ENCODE measurements around the gene MGRN1. TPM values are rescaled to one million over a fixed set of nuclear protein-coding genes. Genes with fewer than 3 reads are reported as not detected.

The MGRN1 gene
- total and polyA plus RNA-seq, 3 donors from 2014 or later, result 34.7 to 91.1 (median 89.7) TPM

- DNase-seq, result peak; percentile 45
- H3K4me3 ChIP-seq, result no peak overlapping the region
- TF ChIP-seq POLR2A (IDR thresholded peaks at IDR 0.05) (no peak), CTCF (IDR thresholded peaks at IDR 0.05) (no peak)
- H3K4me1 ChIP-seq, result peaks cover 15% of the 10 kb centered on the region
- no peaks in the 10 kb centered on the region for H3K36me3 ChIP-seq (ENCODE audit: low read depth, missing control alignments)
- H3K27ac ChIP-seq, result no peak overlapping the region
- intact Hi-C loops (cut with DNase I; ENCODE audit: low total_unique reads), result no loop called here
- no peaks in the 10 kb centered on the region for H3K27me3 ChIP-seq
- 65 to 72% methylated on average over 16 of the region's 16 CpGs for WGBS, 2 donors
- H3K9me3 ChIP-seq, result no peaks in the 10 kb centered on the region
Observed at GRCh38 chr16:4654011-4654963, 29.7 kb downstream of the MGRN1 start.

- intact Hi-C loops (cut with DNase I; ENCODE audit: low total_unique reads), result no loop called here
- 89 to 96% methylated on average over 7 to 12 of the region's 12 CpGs for WGBS, 2 donors
- TF ChIP-seq CTCF (IDR thresholded peaks at IDR 0.05) (no peak), POLR2A (IDR thresholded peaks at IDR 0.05) (no peak)
- Histone ChIP-seq H3K27me3 (no peaks in the 10 kb centered on the region), H3K9me3 (no peaks in the 10 kb centered on the region), H3K27ac (no peak overlapping the region), H3K36me3 (ENCODE audit: low read depth, missing control alignments) (no peaks in the 10 kb centered on the region), H3K4me3 (no peak overlapping the region), H3K4me1 (peaks cover 20% of the 10 kb centered on the region)
- no peak for DNase-seq
Observed at GRCh38 chr16:4654964-4655590, 30.5 kb downstream of the MGRN1 start.

- H3K36me3 ChIP-seq (ENCODE audit: low read depth, missing control alignments), result no peaks in the 10 kb centered on the region
- WGBS, 2 donors, result 86 to 93% methylated on average over 1 to 6 of the region's 6 CpGs
- no peaks in the 10 kb centered on the region for H3K9me3 ChIP-seq
- peaks cover 21% of the 10 kb centered on the region for H3K4me1 ChIP-seq
- TF ChIP-seq POLR2A (IDR thresholded peaks at IDR 0.05), result no peak
- TF ChIP-seq CTCF (IDR thresholded peaks at IDR 0.05), result no peak
- no peaks in the 10 kb centered on the region for H3K27me3 ChIP-seq
- no peak overlapping the region for H3K27ac ChIP-seq
- intact Hi-C loops (cut with DNase I; ENCODE audit: low total_unique reads), result no loop called here
- H3K4me3 ChIP-seq, result no peak overlapping the region
- no peak for DNase-seq
Observed at GRCh38 chr16:4655801-4656200, 31.2 kb downstream of the MGRN1 start.

GRCh38 chr16:4656221-4656620 lies 31.6 kb downstream of the MGRN1 start:
- intact Hi-C loops (cut with DNase I; ENCODE audit: low total_unique reads), result no loop called here
- no peak for TF ChIP-seq POLR2A (IDR thresholded peaks at IDR 0.05)
- TF ChIP-seq CTCF (IDR thresholded peaks at IDR 0.05), result no peak
- no peaks in the 10 kb centered on the region for H3K27me3 ChIP-seq
- no peaks in the 10 kb centered on the region for H3K9me3 ChIP-seq
- no peak for DNase-seq
- no peaks in the 10 kb centered on the region for H3K36me3 ChIP-seq (ENCODE audit: low read depth, missing control alignments)
- no peak overlapping the region for H3K27ac ChIP-seq
- H3K4me3 ChIP-seq, result no peak overlapping the region
- 94% methylated on average over 12 of the region's 12 CpGs for WGBS, 2 donors
- peaks cover 21% of the 10 kb centered on the region for H3K4me1 ChIP-seq

Data from testis (tissue), 3 donors.